DMS 273 (cell line): ENCODE results near the gene NYAP1.
"Not testable (repeated sequence)": the region's sequence is repeated elsewhere in the genome, so short reads cannot be mapped to it uniquely, and the experiment has no call there.

ENCODE experiments used
- DNase-seq: peaks from one replicate; lab custom pipeline; 2025; ENCODE audit not compliant: unreplicated experiment; lab: John Stamatoyannopoulos, UW

NYAP1 gene

GRCh38 chr7:100481466-100481865 lies 2.3 kb upstream of the NYAP1 start:
- DNase-seq, result no peak

DNA sequence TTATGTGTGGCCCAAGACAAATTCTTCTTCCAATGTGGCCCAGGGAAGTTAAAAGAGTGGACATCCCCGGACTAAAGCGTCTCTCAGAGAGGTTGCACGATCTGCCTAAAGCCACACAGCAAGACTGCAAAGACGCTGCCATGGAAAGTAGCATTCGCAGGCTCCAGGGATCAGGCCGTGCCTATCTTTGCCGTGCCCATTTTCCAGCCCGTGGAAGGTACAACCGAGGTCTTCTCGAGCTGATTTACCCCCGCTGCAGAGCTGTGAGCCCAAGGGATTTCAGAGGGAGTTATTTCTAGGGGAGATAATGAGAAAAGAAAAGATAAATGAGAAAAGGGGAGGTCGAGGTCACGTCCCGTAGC lies 1.0 kb upstream of the NYAP1 start:
- no peak for DNase-seq

- DNase-seq, result peak; percentile 89
Measured at GRCh38 chr7:100483090-100483721, 521 bp upstream of the NYAP1 start.

DNA sequence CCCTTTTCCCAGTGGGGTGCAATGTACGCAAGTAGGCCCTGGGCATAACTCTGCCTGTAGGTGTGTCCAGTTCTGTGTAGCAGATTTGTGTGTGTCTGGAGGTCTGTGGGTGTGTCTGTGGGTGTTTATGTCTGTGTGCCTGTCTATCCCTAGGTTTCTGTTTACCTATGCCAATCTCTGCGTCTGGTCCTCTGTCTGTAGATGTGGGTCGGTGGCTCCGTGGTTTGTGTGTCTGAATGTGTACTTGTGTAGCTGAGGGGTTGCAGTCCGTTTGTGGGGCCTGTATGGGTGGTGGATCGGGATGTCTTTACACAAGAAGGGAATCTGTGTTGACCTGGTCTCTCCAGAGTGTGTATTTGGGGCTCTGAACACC lies 932 bp downstream of the NYAP1 start:
- DNase-seq, result no peak

GRCh38 chr7:100485471-100485876 lies 1.7 kb downstream of the NYAP1 start:
- DNase-seq, result no peak

DNA sequence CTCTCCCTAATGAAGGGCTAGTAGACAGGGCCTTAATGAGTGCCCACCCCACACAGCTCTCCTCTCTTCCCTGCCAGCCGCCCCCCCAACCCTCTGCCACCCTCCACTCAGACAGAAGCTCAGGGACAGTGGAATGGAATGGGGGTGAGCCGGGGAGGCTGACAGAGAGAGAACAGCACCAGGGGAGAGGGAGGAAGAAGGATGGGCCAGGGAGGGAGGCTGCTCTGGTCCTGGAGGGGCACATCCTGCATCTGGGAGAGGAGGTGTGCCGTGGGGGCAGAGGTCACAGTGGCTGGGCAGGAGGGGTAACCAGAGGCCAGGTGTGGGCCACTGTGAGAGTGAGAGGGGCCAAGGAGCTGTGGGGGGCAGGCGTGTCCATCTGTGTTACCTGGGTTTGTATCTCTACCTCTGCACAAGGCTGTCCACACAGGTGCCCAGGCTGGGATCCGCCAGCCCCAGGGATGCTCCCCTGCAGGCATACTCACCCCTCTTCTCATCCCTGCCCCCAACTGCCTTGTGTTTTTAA lies 2.4 kb downstream of the NYAP1 start:
- no peak for DNase-seq

GRCh38 chr7:100486753-100487446 lies 3.2 kb downstream of the NYAP1 start:
- peak; percentile 84 for DNase-seq

DNA sequence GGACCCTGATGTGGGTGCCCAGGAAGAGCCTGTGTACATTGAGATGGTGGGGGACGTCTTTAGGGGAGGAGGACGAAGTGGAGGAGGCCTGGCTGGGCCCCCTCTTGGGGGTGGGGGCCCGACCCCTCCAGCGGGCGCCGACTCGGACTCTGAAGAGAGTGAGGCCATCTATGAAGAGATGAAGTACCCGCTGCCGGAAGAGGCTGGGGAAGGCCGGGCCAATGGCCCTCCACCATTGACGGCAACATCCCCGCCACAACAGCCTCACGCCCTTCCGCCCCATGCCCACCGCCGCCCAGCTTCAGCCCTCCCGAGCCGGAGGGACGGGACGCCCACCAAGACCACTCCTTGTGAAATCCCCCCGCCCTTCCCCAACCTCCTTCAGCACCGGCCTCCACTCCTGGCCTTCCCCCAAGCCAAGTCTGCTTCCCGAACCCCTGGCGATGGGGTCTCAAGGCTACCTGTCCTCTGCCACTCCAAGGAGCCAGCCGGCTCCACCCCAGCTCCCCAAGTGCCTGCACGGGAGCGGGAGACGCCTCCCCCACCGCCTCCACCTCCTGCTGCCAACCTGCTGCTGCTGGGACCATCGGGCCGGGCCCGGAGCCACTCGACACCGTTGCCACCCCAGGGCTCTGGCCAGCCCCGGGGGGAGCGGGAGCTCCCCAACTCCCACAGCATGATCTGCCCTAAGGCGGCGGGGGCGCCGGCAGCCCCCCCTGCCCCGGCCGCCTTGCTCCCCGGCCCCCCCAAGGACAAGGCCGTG lies 4.8 kb downstream of the NYAP1 start:
- DNase-seq, result no peak

DNA sequence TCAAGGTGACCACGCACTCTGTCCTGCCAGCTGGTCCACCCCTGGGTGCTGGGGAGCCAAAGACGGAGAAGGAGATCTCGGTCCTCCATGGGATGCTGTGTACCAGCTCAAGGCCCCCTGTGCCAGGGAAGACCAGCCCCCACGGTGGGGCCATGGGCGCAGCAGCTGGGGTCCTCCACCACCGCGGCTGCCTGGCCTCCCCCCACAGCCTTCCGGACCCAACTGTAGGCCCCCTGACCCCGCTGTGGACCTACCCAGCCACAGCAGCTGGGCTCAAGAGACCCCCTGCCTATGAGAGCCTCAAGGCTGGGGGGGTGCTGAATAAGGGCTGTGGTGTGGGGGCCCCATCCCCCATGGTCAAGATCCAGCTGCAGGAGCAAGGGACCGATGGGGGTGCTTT lies 5.4 kb downstream of the NYAP1 start:
- DNase-seq, result no peak

DNA sequence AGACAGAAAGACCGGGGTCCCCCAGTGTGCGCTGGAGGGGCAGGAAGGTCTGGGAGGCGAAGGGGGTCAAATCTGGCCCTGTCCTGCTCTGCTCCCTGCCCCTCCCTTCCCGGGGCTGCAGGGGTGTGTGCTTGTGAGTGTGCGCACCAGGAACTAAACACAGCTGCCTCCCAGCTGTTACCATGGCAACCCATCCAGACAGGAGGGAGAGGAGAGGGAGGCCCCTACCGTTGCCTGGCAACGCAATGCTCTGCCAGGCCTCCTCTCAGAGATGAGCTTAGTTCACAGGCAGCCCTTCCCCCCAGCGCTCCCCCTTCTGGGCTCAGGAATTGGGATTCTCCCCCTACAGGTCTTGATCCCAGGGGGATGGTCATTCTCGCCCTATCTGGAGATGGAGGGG lies 6.1 kb downstream of the NYAP1 start:
- peak; percentile 100 for DNase-seq

GRCh38 chr7:100490483-100491191 lies 6.9 kb downstream of the NYAP1 start:
- no peak for DNase-seq

DNA sequence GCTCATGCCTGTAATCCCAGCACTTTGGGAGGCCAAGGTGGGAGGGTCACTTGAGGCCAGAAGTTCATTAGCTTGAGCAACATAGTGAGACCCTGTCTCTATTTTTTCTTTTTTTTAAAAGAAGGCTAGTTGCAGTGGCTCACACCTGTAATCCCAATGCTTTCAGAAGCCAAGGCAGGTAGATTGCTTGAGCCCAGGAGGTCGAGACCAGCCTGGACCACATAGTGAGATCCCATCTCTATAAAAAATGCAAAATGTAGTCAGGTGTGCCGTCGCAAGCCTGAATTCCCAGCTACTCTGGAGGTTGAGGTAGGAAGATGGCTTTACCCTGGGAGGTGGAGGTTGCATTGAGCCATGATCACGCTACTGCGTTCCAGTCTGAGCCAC lies 7.5 kb downstream of the NYAP1 start:
- no peak for DNase-seq

GRCh38 chr7:100492738-100493475 lies 9.2 kb downstream of the NYAP1 start:
- DNase-seq, result no peak

- DNase-seq, result peak; percentile 84
Measured at GRCh38 chr7:100493476-100494264, 9.9 kb downstream of the NYAP1 start.

DNA sequence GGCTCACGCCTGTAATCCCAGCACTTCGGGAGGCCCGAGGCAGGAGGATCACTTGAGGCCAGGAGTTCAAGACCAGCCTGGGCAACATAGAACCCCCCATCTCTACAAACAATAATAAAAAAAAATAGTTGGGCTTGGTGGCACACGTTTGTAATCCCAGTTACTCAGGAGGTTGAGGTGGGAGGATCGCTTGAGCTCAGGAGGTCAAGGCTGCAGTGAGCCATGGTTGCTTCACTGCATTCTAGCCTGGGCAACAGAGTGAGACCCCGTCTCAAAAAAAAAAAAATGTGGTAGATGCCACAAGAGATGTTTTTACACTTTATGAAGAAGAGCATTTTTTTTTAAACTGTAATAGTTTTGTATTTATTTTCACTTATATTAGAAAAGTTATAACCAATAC lies 12.8 kb downstream of the NYAP1 start:
- DNase-seq, result no peak

DNA sequence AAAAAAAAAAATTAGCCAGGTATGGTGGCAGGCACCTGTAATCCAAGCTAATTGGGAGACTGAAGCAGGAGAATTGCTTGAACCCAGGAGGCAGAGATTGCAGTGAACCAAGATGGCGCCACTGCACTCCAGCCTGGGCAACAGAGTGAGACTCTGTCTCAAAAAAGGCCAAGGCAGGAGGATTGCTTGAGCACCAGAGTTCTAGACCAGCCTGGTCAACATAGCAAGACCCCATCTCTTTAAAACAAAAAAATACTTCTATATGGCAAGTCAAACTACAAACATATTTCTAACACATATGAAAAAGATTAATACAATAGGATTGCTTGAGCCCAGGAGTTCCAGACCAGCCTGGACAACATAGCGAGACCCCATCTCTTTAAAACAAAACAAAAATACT lies 17.0 kb downstream of the NYAP1 start:
- not testable (repeated sequence) for DNase-seq

DNA sequence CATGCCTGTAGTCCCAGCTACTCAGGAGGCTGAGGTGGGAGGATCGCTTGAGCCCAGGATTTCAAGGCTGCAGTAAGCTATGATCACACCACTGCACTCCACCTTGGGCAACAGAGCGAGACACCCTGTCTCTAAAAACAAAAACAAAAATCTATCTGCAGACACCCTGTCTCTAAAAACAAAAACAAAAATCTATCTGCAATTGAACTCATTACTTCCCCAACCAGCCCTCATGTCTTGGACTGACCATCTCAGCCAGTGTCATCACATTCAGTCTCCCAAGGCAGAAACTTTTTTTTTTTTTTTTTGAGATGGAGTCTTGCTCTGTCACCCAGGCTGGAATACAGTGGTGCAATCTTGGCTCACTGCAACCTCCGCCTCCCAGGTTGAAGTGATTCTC lies 20.3 kb downstream of the NYAP1 start:
- DNase-seq, result not testable (repeated sequence)

- no peak for DNase-seq
Measured at GRCh38 chr7:100504887-100505611, 21.3 kb downstream of the NYAP1 start.

DNA sequence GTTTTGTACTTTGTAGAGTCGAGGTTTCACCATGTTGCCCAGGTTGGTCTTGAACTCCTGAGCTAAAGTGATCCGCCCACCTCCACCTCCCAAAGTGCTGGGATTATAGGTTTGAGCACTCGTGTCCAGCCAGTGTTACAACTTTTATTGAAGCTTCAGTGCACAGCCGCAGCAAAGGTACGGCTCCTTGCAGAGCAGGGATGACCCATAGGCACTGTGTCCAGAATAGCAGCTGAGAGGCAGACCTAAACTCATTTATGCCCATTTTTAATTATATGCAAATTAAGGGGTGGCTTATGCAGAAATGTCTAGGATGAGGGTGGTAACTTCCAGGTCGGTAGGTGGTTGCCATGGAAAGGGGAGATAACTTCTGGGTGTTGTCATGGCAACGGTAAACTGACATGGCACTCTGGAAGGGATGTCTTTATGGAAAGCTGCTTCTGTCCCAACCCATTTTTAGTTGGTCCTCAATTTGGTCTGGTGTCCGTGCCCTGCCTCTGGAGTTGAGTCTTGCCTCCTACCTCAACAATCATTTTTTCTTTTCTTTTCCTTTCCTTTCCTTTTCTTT lies 22.7 kb downstream of the NYAP1 start:
- DNase-seq, result peak; percentile 61
